Medulla oblongata (tissue), 1 donor: Measurements from ENCODE around the gene GPR141.

Experiments used
- DNase-seq: peaks from one replicate; pipeline ENCODE4 v3.0.0-alpha.2; 2015; ENCODE audit errors: extremely low spot score

GPR141 gene

DNA sequence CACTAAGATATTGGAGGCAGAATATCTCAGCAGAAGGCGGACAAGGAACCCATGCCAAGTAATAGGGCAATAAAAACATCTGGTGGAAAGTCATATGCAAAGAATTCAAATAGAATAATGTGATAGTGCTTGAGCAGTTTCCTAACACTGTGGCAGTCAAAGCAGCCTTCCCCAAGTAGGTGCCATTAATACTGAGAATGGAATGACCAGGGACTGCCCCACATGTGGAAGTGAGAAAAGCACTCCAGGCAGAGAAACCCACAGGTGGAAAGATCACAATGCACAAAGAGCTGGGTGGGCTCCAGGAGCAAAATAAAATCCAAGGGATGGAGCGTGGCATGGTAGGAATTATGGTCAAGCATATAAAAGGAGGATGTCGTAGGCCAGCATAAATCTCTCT lies 100.4 kb downstream of the GPR141 start:
- DNase-seq = no peak

DNA sequence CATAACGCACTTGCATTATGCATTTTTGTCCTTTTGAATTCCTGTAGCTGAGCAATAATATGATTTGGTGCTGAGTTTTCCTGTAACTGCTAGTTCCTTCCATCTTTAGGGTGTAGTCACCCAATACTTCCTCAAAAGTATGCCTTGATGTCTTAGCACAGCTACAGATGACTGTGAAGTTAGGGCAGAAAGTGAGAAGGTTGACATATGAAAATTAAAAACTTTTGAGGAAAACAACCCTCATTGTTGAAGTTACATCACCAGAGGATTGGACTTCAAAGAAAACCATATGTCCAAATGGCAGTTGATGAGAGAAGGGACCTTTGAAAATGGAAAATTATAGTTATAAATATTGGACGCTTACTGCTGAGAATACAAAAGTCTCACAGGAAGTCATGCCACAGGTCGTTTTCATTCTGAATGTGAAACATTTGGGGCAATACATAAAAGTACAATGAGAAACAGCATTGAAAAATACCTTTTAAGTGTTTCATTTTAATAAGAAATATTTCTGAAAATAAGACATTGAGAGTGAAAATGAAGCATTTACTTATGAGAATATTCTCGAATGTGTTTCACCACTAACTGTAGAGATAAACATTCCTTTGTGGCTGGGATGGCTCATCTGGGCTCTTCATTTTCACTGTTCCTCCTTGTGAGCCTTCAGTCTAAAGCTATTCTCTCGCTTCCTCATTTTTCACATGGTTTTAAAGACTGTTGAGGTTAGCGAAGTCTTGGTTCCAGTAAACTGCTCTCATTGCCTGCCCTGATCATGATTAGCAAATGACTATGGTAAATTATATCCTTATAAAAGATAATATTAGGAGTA lies 103.4 kb downstream of the GPR141 start:
- peak; percentile 64 for DNase-seq
